Activated naive CD4-positive, alpha-beta T cell treated with anti-CD3 and anti-CD28 coated beads, Interleukin-2, amount 50 U/mL, for 24 hours (primary cell): ENCODE data around the gene TMEM121B.

Experiments used
- H3K27ac Mint-ChIP-seq: one replicate; pipeline ENCODE4 v1.8.0; 2021; ENCODE audit warnings: mild to moderate bottlenecking, mixed read lengths
- H3K27me3 Mint-ChIP-seq: one replicate; pipeline ENCODE4 v1.8.0; 2021; ENCODE audit warnings: mixed read lengths
- H3K36me3 Mint-ChIP-seq: one replicate; pipeline ENCODE4 v1.8.0; 2021; ENCODE audit warnings: mixed read lengths
- H3K4me1 Mint-ChIP-seq: one replicate; pipeline ENCODE4 v1.8.0; 2021; ENCODE audit warnings: mixed read lengths
- H3K4me3 Mint-ChIP-seq: one replicate; pipeline ENCODE4 v1.8.0; 2021; ENCODE audit warnings: mild to moderate bottlenecking, mixed read lengths
- H3K9me3 Mint-ChIP-seq: one replicate; pipeline ENCODE4 v1.8.0; 2021; ENCODE audit warnings: mixed read lengths

TMEM121B gene

DNA sequence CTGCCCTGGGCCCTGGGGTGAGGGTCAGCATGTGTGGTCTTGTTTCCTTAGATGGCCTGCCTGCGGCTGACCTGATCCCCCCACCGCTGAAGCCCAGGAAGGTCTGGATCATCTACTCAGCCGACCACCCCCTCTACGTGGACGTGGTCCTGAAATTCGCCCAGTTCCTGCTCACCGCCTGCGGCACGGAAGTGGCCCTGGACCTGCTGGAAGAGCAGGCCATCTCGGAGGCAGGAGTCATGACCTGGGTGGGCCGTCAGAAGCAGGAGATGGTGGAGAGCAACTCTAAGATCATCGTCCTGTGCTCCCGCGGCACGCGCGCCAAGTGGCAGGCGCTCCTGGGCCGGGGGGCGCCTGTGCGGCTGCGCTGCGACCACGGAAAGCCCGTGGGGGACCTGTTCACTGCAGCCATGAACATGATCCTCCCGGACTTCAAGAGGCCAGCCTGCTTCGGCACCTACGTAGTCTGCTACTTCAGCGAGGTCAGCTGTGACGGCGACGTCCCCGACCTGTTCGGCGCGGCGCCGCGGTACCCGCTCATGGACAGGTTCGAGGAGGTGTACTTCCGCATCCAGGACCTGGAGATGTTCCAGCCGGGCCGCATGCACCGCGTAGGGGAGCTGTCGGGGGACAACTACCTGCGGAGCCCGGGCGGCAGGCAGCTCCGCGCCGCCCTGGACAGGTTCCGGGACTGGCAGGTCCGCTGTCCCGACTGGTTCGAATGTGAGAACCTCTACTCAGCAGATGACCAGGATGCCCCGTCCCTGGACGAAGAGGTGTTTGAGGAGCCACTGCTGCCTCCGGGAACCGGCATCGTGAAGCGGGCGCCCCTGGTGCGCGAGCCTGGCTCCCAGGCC is 12.7 kb downstream of the TMEM121B start:
- Mint-ChIP-seq H3K36me3 (peaks cover 2% of the 10 kb centered on the region), H3K4me3 (no peak overlapping the region), H3K9me3 (no peaks in the 10 kb centered on the region), H3K27me3 (no peaks in the 10 kb centered on the region), H3K4me1 (peaks cover 56% of the 10 kb centered on the region), H3K27ac (no peak overlapping the region)

DNA sequence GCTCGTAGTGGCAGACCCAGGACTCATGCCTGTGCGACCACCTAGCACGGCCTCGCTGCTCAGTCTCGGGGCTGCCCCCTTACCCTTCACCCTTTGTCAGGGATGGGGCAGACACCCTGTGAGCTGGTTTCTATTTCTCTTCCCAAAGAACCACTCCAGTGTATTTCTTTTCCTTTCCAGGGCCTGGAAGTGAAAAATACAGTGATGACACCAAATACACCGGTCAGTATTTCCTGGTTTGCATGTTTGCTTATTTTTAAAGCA is 13.7 kb downstream of the TMEM121B start:
- no peaks in the 10 kb centered on the region for H3K27me3 Mint-ChIP-seq
- H3K27ac Mint-ChIP-seq = peak overlapping the region; percentile 81
- peaks cover 58% of the 10 kb centered on the region for H3K4me1 Mint-ChIP-seq
- no peak overlapping the region for H3K4me3 Mint-ChIP-seq
- H3K9me3 Mint-ChIP-seq = no peaks in the 10 kb centered on the region
- peaks cover 5% of the 10 kb centered on the region for H3K36me3 Mint-ChIP-seq

DNA sequence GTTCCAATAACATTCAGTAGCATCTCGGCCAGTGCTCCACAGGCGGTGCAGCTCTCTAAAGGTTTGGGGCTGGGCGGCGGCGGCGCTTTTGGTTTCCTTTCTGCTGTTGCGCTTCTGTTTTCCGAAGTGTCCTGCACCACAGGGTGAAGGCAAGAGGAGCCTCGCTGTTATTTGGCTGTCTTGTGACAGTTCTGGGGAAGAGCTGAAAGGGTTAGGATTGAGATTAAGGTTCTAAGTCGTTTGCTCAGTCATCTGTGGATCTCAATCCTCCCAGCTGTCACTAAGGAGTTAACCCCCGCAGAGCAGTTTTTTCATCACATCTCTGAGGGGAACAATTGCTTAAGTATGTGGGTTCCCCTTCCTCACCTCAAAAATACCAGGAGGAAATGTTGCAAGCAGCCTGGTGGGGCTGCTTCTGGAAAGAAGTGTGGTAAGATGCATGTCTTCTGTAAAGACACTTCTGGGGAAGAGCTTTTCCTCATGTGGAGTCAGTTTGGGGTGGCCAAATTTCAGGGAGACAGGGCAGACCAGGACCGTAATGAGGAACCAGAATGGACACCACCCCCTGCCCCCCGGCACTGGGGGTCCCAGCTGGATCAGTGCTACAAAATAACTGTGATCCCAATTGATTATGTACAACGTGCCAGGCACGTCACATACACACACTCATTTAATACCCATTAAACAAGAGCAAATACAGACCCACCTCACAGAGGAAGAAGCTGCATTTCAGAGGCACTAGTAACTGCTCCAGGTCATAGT is 14.2 kb downstream of the TMEM121B start:
- H3K4me1 Mint-ChIP-seq = peaks cover 58% of the 10 kb centered on the region
- H3K36me3 Mint-ChIP-seq = peaks cover 8% of the 10 kb centered on the region
- peak overlapping the region; percentile 81 for H3K27ac Mint-ChIP-seq
- H3K4me3 Mint-ChIP-seq = peak overlapping the region; percentile 59
- no peaks in the 10 kb centered on the region for H3K9me3 Mint-ChIP-seq
- H3K27me3 Mint-ChIP-seq = no peaks in the 10 kb centered on the region

DNA sequence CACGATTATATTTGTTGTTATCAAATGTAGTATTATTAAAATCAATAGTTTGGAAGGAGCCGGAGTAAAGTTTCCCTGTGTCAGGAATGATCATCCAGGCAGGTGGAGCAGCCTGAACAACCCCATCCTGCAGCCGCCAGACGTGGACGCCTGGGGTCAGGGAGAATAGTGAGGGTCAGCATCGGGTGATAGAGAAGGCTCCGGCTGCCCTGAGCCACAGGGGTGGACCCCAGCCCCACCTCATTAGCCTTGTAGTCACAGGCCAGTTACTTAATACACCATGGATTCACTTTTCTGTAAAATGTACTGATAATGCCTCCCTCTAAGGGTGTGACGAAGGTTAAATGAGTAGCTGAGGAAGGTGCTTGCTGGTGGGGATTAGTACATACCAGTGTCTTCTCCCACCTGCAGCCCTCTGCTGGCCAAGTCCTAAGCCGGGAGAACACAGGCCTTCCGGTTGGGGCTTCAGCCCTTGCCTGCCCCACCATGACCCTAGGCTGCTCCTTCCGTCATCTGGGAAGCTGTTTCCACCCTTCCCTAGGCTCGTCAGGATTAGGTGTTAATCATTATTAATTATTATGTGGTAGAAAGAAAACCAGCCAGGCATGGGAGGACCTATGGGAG is 14.9 kb downstream of the TMEM121B start:
- Mint-ChIP-seq H3K4me3 (peak overlapping the region; percentile 59), H3K36me3 (peaks cover 12% of the 10 kb centered on the region), H3K27me3 (no peaks in the 10 kb centered on the region), H3K4me1 (peaks cover 59% of the 10 kb centered on the region), H3K9me3 (no peaks in the 10 kb centered on the region), H3K27ac (peak overlapping the region; percentile 81)

DNA sequence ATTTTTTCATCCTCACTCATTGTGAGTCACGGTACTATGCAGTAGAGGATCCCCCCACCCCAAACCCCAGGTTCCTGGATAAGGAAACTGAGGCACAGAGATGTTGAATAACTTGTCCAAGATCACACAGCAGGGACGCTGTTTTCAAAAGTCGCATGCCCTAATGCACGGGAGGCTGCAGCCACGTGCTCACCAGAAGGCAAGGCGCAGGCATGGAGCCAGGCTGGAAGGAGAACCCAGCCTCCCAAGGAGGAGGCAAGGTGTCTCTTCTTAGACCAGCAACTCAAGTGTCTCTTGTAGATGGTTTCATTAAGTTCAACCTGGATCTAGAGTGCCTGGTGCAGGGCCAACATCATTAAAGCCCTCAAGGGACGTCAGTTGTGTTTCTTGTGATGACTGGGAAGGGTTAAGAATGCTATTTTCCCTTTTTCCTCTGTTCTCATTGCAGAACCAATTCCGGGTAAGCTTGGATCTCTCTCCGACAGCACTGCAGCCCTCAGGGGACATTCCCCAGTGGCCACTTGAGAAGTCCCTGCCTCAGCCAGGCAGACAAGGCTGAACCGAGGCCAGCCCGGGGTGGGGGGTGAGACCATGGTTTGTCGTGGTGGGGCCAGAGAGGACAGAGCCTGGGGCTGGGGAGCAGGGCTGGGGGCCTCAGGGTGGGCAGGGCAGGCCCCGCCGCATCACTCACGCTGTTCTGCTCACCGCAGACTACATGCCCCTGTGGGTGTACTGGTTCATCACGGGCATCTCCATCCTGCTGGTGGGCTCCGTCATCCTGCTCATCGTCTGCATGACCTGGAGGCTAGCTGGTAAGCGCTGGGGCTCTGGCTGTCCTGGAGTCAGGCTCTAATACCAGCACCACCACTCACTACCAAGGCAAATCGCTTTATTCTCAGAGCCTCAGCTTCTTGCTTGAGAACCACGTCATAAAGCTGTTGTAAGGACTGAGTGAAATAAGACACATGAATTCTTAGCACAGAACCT is 15.7 kb downstream of the TMEM121B start:
- Mint-ChIP-seq H3K9me3 (no peaks in the 10 kb centered on the region), H3K36me3 (peaks cover 18% of the 10 kb centered on the region), H3K4me3 (peak overlapping the region; percentile 23), H3K27ac (no peak overlapping the region), H3K4me1 (peaks cover 64% of the 10 kb centered on the region), H3K27me3 (no peaks in the 10 kb centered on the region)

DNA sequence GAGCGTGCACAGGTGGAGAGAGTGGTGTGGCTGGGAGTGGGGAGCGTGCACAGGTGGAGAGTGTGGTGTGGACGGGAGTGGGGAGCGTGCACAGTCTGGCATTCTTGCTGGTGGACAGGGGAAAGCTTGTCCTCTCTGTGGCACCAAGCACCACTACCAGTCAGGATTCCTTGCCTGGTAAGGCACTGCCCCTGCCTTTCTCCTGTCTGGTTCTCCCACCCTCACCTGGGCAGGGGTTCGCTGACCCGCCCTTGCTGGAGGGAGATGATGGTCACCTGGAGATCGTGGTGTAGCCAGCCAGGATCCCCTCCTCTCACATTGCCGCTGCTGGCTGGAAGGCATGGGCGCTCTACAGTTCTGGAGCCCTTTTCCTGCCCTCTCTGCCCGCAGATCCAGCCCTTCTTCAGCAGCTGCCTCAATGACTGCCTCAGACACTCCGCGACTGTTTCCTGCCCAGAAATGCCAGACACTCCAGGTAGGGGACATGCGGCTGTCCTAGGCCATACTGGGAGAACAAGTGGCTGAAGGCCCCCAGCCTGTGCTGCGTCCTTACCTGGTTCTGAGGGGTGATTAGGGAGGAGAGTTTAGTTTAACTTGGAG is 16.7 kb downstream of the TMEM121B start:
- Mint-ChIP-seq H3K9me3 (no peaks in the 10 kb centered on the region), H3K27ac (no peak overlapping the region), H3K36me3 (peaks cover 23% of the 10 kb centered on the region), H3K4me3 (no peak overlapping the region), H3K4me1 (peaks cover 74% of the 10 kb centered on the region), H3K27me3 (no peaks in the 10 kb centered on the region)

DNA sequence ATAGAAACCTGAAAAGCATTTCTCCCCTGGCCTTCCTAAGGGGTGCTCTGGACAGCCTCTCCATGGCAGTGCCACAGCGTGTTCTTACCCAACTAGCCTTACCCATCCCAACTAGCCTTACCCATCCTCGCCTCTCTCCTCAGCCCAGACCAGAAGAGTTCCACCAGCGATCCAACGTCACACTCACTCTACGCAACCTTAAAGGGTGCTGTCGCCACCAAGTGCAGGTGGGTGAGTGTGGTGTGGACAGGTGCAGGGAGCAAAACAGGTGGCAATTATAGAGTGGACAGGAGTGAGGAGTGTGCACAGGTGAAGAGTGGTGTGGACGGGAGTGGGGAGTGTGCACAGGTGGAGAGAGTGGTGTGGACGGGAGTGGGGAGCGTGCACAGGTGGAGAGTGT is 17.8 kb downstream of the TMEM121B start:
- peak overlapping the region; percentile 46 for H3K27ac Mint-ChIP-seq
- peaks cover 28% of the 10 kb centered on the region for H3K36me3 Mint-ChIP-seq
- H3K27me3 Mint-ChIP-seq = no peaks in the 10 kb centered on the region
- H3K9me3 Mint-ChIP-seq = no peaks in the 10 kb centered on the region
- no peak overlapping the region for H3K4me3 Mint-ChIP-seq
- peaks cover 85% of the 10 kb centered on the region for H3K4me1 Mint-ChIP-seq

DNA sequence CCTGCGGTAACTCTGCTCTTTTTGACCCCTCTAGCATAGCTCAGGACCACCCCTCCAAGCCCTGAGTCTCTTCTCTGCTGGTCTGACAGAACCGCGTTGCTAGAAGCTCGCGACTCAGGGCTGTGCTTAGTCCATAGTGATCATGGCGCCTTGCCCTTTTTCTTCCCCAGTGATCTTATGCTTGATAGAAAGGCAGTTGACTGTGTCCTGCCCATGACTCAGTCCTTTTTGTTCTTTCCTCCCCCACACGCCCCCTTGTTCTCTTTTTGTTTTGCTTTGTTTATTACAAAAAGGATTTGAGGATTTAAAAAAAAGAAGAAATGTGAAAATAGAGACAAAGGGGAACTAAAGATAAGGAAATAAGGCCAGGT is 18.9 kb downstream of the TMEM121B start:
- Mint-ChIP-seq H3K9me3 (no peaks in the 10 kb centered on the region), H3K27me3 (no peaks in the 10 kb centered on the region), H3K36me3 (peaks cover 28% of the 10 kb centered on the region), H3K4me3 (no peak overlapping the region), H3K4me1 (peaks cover 89% of the 10 kb centered on the region), H3K27ac (peak overlapping the region; percentile 86)

DNA sequence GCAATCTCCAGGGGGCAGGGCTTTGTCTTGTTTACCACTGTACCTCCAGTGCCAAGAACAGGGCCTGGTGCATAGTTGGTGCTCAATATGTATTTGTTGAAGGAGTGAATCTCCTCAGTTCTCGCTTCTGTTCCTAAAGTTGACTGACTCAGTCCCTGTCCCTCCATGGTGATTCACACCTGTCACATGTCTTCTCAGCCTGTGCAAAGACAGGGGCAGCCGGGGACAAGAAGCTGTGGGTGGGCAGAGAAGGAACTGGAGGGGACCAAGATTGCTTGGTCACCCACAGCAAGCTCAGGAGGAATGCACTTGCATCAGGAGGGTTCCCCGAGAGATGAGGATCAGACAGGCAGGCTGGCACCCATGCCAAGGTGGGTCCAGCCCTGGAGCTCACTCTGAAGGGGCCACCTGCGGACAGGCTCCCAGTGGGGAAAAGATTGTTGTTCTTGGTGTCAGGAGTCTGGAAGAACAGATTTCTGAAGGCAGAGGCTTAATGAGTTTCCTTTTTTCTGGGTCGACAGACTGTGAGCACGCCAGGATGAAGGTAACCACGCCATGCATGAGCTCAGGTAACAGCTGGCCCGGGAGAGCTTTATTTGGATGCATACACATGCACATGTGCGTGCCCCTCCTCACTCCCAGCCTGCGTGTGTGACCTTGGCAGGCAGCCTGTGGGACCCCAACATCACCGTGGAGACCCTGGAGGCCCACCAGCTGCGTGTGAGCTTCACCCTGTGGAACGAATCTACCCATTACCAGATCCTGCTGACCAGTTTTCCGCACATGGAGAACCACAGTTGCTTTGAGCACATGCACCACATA is 19.5 kb downstream of the TMEM121B start:
- H3K36me3 Mint-ChIP-seq = peaks cover 30% of the 10 kb centered on the region
- H3K4me3 Mint-ChIP-seq = peak overlapping the region; percentile 13
- peaks cover 89% of the 10 kb centered on the region for H3K4me1 Mint-ChIP-seq
- H3K27me3 Mint-ChIP-seq = no peaks in the 10 kb centered on the region
- no peaks in the 10 kb centered on the region for H3K9me3 Mint-ChIP-seq
- peak overlapping the region; percentile 86 for H3K27ac Mint-ChIP-seq

DNA sequence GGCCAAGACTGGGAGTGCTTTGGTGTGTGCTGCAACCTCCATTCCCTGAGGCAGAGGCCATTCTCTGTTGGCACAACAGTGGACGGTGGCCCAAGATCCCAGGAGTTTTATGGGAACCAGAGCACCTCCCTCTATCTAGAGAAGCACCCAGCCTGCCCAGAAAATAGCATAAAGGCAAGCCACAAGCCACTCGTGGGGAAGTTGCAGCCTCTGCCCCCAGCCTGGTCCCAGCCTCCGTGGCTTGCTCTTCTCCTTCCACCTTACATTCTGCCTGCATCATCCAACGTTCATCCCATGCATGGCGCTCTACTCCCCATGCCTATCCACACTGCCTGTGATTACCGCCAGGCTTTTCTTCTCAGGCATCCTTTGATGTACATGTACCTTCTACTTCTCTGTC is 20.5 kb downstream of the TMEM121B start:
- H3K4me3 Mint-ChIP-seq = peak overlapping the region; percentile 13
- peak overlapping the region; percentile 42 for H3K27ac Mint-ChIP-seq

DNA sequence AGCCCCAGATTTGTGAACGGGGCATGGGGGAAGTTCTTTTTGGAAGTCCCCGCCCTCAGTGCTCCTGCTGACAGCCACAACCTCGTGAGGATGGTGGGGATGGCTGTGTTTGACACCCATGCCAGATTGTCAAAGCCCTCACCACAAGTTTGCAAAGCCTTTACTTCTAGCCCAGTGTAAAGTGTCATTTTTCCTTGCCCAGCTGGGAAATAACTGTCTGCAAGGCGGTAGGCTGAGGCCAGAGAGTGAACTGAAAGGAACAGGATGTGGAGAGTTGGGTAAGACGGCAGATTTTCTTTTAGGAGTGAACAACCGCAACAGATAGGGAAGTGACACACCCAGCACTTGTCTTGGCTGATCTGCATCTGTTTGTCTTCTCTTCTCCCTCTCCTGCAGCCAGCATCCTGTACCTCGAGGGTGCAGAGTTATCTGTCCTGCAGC is 22.8 kb downstream of the TMEM121B start:
- peak overlapping the region; percentile 61 for H3K27ac Mint-ChIP-seq
- peaks cover 96% of the 10 kb centered on the region for H3K4me1 Mint-ChIP-seq
- H3K36me3 Mint-ChIP-seq = peaks cover 28% of the 10 kb centered on the region
- peak overlapping the region; percentile 62 for H3K4me3 Mint-ChIP-seq
- no peaks in the 10 kb centered on the region for H3K27me3 Mint-ChIP-seq
- no peaks in the 10 kb centered on the region for H3K9me3 Mint-ChIP-seq

More for the DNA sequence above, 20.5 kb downstream of the TMEM121B start:
- H3K27me3 Mint-ChIP-seq = no peaks in the 10 kb centered on the region
- no peaks in the 10 kb centered on the region for H3K9me3 Mint-ChIP-seq
- H3K36me3 Mint-ChIP-seq = peaks cover 30% of the 10 kb centered on the region
- H3K4me1 Mint-ChIP-seq = peaks cover 87% of the 10 kb centered on the region

DNA sequence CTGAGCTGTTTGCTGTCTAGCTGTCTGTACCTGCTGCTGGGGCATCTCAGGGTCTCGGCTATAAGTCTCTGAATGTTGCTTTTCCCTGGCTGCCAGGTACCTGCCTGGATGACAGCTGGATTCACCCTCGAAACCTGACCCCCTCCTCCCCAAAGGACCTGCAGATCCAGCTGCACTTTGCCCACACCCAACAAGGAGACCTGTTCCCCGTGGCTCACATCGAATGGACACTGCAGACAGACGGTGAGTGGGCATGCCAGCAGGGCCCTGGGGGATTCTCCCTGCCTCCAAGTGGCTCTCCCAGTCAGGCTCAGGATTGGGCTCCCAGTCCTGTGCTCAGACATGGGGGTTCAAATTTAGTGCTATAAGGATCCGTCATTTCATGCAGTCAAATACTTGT is 23.5 kb downstream of the TMEM121B start:
- Mint-ChIP-seq H3K4me1 (peaks cover 97% of the 10 kb centered on the region), H3K9me3 (no peaks in the 10 kb centered on the region), H3K27ac (peak overlapping the region; percentile 80), H3K4me3 (peak overlapping the region; percentile 62), H3K27me3 (no peaks in the 10 kb centered on the region), H3K36me3 (peaks cover 25% of the 10 kb centered on the region)

DNA sequence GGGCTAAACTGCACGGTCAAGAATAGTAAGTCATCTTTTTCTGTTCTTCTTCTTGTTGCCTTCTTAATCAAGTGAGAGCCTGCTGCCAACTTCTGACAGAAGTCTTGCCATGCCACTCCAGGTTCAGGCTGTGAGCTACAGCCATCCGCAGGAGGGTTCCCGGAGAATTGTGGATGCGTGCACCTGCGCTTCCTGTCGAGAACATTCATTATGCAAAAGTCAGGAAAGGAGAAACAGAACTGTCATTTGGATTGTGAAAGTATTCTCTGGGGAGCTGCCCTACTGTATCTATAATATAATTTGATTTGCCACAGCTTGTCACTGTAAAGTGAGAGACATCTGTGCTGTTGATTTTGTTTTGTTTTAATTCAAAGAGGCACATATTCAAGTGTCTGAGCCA is 24.1 kb downstream of the TMEM121B start:
- Mint-ChIP-seq H3K36me3 (peaks cover 23% of the 10 kb centered on the region), H3K4me3 (peak overlapping the region; percentile 33), H3K4me1 (peaks cover 98% of the 10 kb centered on the region), H3K9me3 (no peaks in the 10 kb centered on the region), H3K27ac (peak overlapping the region; percentile 79), H3K27me3 (no peaks in the 10 kb centered on the region)

DNA sequence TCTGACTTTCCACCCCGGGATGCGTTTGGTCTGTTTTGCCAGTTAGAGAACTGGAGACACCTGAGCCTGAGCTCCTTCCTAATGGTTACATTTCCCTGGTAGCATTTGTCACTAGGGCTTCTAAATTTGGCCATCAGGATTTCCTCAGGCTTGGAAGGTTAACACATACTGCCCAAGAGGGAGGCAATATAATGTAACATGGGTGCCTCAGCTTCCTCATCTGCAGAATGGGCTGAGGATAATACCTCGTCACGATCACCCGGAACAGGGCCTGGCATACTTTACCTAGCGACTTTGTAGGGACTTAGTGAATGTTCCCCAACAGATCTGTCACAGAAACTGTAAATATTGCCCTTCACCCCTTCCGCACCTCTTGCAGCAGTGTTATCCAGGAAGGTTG is 25.1 kb downstream of the TMEM121B start:
- H3K4me3 Mint-ChIP-seq = no peak overlapping the region
- peaks cover 17% of the 10 kb centered on the region for H3K36me3 Mint-ChIP-seq
- H3K9me3 Mint-ChIP-seq = no peaks in the 10 kb centered on the region
- H3K27ac Mint-ChIP-seq = no peak overlapping the region
- no peaks in the 10 kb centered on the region for H3K27me3 Mint-ChIP-seq
- peaks cover 96% of the 10 kb centered on the region for H3K4me1 Mint-ChIP-seq
